COLO829 (cell line): ENCODE data around the gene SPTAN1.
"Not testable (repeated sequence)": the region's sequence is repeated elsewhere in the genome, so short reads cannot be mapped to it uniquely, and the experiment has no call there.

Experiments used
- DNase-seq: peaks from one replicate; pipeline ENCODE4 v3.0.0; 2012; ENCODE audit warnings: low spot score

Gene SPTAN1

GRCh38 chr9:128552153-128552743, at the start of gene SPTAN1:
SPTAN1 (plus strand) TSS chr9:128552587; CDS start chr9:128566741, 14,154 bp downstream.
- DNase-seq, result peak; percentile 95

GRCh38 chr9:128503415-128503825, 49.0 kb upstream of the SPTAN1 start:
- not testable (repeated sequence) for DNase-seq

GRCh38 chr9:128503870-128504269, 48.5 kb upstream of the SPTAN1 start:
- DNase-seq, result peak; percentile 29

- DNase-seq, result peak; percentile 99
Observed at GRCh38 chr9:128504485-128505413, 47.6 kb upstream of the SPTAN1 start, which contains the start of gene GLE1. GLE1 (plus strand) TSS chr9:128504719; CDS start chr9:128504806, 87 bp downstream.

GRCh38 chr9:128505414-128505765, 47.0 kb upstream of the SPTAN1 start:
- peak; percentile 34 for DNase-seq

GRCh38 chr9:128505906-128506305, 46.5 kb upstream of the SPTAN1 start:
- not testable (repeated sequence) for DNase-seq

GRCh38 chr9:128512820-128513219, 39.6 kb upstream of the SPTAN1 start:
- DNase-seq, result no peak

- no peak for DNase-seq
Observed at GRCh38 chr9:128521956-128522355, 30.4 kb upstream of the SPTAN1 start.

- DNase-seq, result peak; percentile 35
Observed at GRCh38 chr9:128523199-128523925, 29.0 kb upstream of the SPTAN1 start.

- DNase-seq, result no peak
Observed at GRCh38 chr9:128526720-128527119, 25.7 kb upstream of the SPTAN1 start.

GRCh38 chr9:128528445-128529160, 23.8 kb upstream of the SPTAN1 start:
- DNase-seq, result no peak

GRCh38 chr9:128529191-128529590, 23.2 kb upstream of the SPTAN1 start:
- DNase-seq, result no peak

GRCh38 chr9:128532581-128532980, 19.8 kb upstream of the SPTAN1 start:
- no peak for DNase-seq

- no peak for DNase-seq
Observed at GRCh38 chr9:128540634-128541360, 11.6 kb upstream of the SPTAN1 start.

- no peak for DNase-seq
Observed at GRCh38 chr9:128546504-128546903, 5.9 kb upstream of the SPTAN1 start.

- no peak for DNase-seq
Observed at GRCh38 chr9:128548876-128549275, 3.5 kb upstream of the SPTAN1 start.

GRCh38 chr9:128550226-128550625, 2.2 kb upstream of the SPTAN1 start:
- no peak for DNase-seq

GRCh38 chr9:128550770-128551656, 1.4 kb upstream of the SPTAN1 start:
- DNase-seq, result no peak

- DNase-seq, result no peak
Observed at GRCh38 chr9:128551657-128552152, 682 bp upstream of the SPTAN1 start.
